AG04449 (cell line): ENCODE data around the gene NUDT9.
"Not testable (repeated sequence)": the region's sequence is repeated elsewhere in the genome, so short reads cannot be mapped to it uniquely, and the experiment has no call there.

ENCODE experiments used
- CTCF ChIA-PET: fragments of 350-600 bp; formaldehyde crosslinking; extraction: SDS; loops from one replicate; lab custom pipeline; 2021; ENCODE audit warnings: antibody characterized with exemption; lab: Yijun Ruan, JAX
- POLR2A ChIA-PET: fragments of 400-600, 350-600 bp; formaldehyde crosslinking; extraction: SDS; loops from one replicate; lab custom pipeline; 2020; ENCODE audit warnings: antibody characterized with exemption, inconsistent platforms; lab: Yijun Ruan, JAX
- DNase-seq: peaks from one replicate; pipeline ENCODE4 v3.0.0-alpha.2; 2010; ENCODE audit warnings: low read depth, low spot score
- H3K4me3 ChIP-seq: 2 replicates; pipeline ENCODE4 v1.5.1; 2011; ENCODE audit warnings: low read depth, mild to moderate bottlenecking, control low read depth, low read length
- CTCF ChIP-seq: IDR thresholded peaks from one replicate; pipeline ENCODE4 v1.5.1; 2011; ENCODE audit warnings: mild to moderate bottlenecking, moderate library complexity, low read length, control low read depth, inconsistent platforms; ENCODE audit not compliant: insufficient read depth; ENCODE audit errors: missing control alignments

The NUDT9 gene

GRCh38 chr4:87465739-87466366 lies 43.5 kb downstream of the NUDT9 start:
- no peak overlapping the region for H3K4me3 ChIP-seq
- CTCF ChIA-PET: interaction anchor here (0.7 to 10.3 kb wide), 38 partner anchors 8 to 384 kb away, joined by 3 to 164 read pairs (median 5); partner anchors contain the start of gene NUDT9
- TF ChIP-seq CTCF: peak; percentile 24
- DNase-seq: peak; percentile 23
- POLR2A ChIA-PET: no interaction called here

- no peak for DNase-seq
- TF ChIP-seq CTCF: no peak
- ChIA-PET CTCF (interaction anchor here (1.3 to 10.3 kb wide), 3 partner anchors 13 to 96 kb away, joined by 3 to 164 read pairs (median 40); no protein-coding TSS in a partner anchor), POLR2A (no interaction called here)
- no peak overlapping the region for H3K4me3 ChIP-seq
These were observed 47.0 kb downstream of the NUDT9 start for GRCh38 chr4:87469390-87469789.

GRCh38 chr4:87476934-87477333 lies 54.6 kb downstream of the NUDT9 start:
- TF ChIP-seq CTCF: no peak
- H3K4me3 ChIP-seq: no peak overlapping the region
- no peak for DNase-seq
- POLR2A ChIA-PET: no interaction called here
- CTCF ChIA-PET: interaction anchor here (0.6 to 2.2 kb wide), 4 partner anchors 10 to 123 kb away, joined by 3 to 13 read pairs (median 4); no protein-coding TSS in a partner anchor

- POLR2A ChIA-PET: no interaction called here
- TF ChIP-seq CTCF: no peak
- CTCF ChIA-PET: interaction anchor here (1.0 kb wide), 1 partner anchor 11 kb away, joined by 3 read pairs; no protein-coding TSS in a partner anchor
- H3K4me3 ChIP-seq: no peak overlapping the region
- no peak for DNase-seq
These were observed 56.4 kb downstream of the NUDT9 start for GRCh38 chr4:87478732-87479250.

GRCh38 chr4:87481377-87481776 lies 59.0 kb downstream of the NUDT9 start:
- POLR2A ChIA-PET: no interaction called here
- DNase-seq: no peak
- CTCF ChIA-PET: interaction anchor here (1.0 kb wide), 1 partner anchor 14 kb away, joined by 3 read pairs; no protein-coding TSS in a partner anchor

GRCh38 chr4:87483247-87483646 lies 60.9 kb downstream of the NUDT9 start:
- CTCF ChIA-PET: interaction anchor here (1.2 to 2.4 kb wide), 3 partner anchors 14 to 17 kb away, joined by 3 to 11 read pairs (median 3); no protein-coding TSS in a partner anchor
- POLR2A ChIA-PET, DNase-seq: not testable (repeated sequence)

More at GRCh38 chr4:87481377-87481776, 59.0 kb downstream of the NUDT9 start:
- no peak overlapping the region for H3K4me3 ChIP-seq
- TF ChIP-seq CTCF: no peak

GRCh38 chr4:87488666-87489065 lies 66.3 kb downstream of the NUDT9 start:
- POLR2A ChIA-PET, DNase-seq, H3K4me3 ChIP-seq: not testable (repeated sequence)
- CTCF ChIA-PET: interaction anchor here (1.0 kb wide), 1 partner anchor 10 kb away, joined by 3 read pairs; no protein-coding TSS in a partner anchor

More at GRCh38 chr4:87483247-87483646, 60.9 kb downstream of the NUDT9 start:
- not testable (repeated sequence) for H3K4me3 ChIP-seq
